Fibroblast of villous mesenchyme (primary cell): ENCODE data around the gene SHC1. TPM values are rescaled to one million over a fixed set of nuclear protein-coding genes. Genes with fewer than 3 reads are reported as not detected.

Experiments used
- DNase-seq: peaks from one replicate; pipeline ENCODE4 v3.0.0-alpha.2; 2010; ENCODE audit warnings: low read depth
- H3K4me3 ChIP-seq: 2 replicates; pipeline ENCODE4 v1.5.1; 2011; ENCODE audit warnings: low read depth, mild to moderate bottlenecking, low read length
- total RNA-seq: library from RNA; depleted of rRNA; stranded (reverse); fragments of >200 nt; gene quantifications from 2 replicates; pipeline ENCODE4 v1.2.3, GENCODE V29; 2012
- TF ChIP-seq, protein P1 (sequence below): IDR thresholded peaks from 2 replicates; pipeline ENCODE4 v1.5.1; 2012; ENCODE audit warnings: low read depth, mild to moderate bottlenecking, low read length; ENCODE audit not compliant: insufficient read depth

The SHC1 gene
- total RNA-seq, 1 donor, result 330 TPM

GRCh38 chr1:154974808-154975408 lies 4.4 kb upstream of the SHC1 start:
- peak overlapping the region; percentile 76 for H3K4me3 ChIP-seq
- DNase-seq, result peak; percentile 96
- TF ChIP-seq, protein P1, sequence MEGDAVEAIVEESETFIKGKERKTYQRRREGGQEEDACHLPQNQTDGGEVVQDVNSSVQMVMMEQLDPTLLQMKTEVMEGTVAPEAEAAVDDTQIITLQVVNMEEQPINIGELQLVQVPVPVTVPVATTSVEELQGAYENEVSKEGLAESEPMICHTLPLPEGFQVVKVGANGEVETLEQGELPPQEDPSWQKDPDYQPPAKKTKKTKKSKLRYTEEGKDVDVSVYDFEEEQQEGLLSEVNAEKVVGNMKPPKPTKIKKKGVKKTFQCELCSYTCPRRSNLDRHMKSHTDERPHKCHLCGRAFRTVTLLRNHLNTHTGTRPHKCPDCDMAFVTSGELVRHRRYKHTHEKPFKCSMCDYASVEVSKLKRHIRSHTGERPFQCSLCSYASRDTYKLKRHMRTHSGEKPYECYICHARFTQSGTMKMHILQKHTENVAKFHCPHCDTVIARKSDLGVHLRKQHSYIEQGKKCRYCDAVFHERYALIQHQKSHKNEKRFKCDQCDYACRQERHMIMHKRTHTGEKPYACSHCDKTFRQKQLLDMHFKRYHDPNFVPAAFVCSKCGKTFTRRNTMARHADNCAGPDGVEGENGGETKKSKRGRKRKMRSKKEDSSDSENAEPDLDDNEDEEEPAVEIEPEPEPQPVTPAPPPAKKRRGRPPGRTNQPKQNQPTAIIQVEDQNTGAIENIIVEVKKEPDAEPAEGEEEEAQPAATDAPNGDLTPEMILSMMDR, result no peak

DNA sequence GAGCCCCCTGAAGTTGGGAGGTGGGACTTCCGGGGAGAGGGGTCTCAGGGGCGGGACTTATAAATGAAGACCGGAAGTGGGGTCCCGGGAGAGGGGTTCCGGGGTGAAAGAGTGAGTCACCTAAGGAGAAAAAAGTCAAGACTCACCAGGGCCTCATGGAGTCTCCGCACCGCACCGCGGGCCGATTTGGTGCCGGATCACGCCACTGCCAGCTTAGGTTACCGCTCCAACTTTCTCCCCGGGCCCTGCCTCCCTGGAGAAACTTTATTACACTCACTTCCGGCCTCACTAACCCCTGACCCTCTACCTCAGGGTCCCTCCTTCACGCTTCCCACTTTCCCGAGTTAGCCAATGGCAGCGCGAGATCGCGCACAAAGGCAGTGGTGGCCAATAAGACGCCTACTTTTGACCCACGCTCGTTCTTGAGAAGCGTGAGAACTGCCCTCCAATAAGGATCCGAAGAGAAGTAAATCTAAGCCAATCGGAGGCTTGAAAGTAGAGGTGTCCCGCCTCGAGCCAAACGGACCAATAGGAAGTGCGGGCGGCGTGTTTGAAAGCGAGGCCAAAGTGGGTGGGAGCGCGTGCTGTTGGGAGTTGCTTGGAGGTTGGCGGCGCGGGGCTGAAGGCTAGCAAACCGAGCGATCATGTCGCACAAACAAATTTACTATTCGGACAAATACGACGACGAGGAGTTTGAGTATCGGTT lies 3.7 kb upstream of the SHC1 start, which contains the start of gene CKS1B:
CKS1B (plus strand) TSS at position 580 of the 706 bp plus-strand sequence; CDS start at position 645, 65 bp downstream.
- TF ChIP-seq, protein P1, result no peak
- H3K4me3 ChIP-seq, result peak within 1 kb of the TSS; percentile 76
- DNase-seq, result peak; percentile 100

GRCh38 chr1:154973344-154974101 lies 3.0 kb upstream of the SHC1 start:
- peak; percentile 99 for DNase-seq
- TF ChIP-seq, protein P1, result peak; percentile 13
- peak overlapping the region; percentile 76 for H3K4me3 ChIP-seq

DNA sequence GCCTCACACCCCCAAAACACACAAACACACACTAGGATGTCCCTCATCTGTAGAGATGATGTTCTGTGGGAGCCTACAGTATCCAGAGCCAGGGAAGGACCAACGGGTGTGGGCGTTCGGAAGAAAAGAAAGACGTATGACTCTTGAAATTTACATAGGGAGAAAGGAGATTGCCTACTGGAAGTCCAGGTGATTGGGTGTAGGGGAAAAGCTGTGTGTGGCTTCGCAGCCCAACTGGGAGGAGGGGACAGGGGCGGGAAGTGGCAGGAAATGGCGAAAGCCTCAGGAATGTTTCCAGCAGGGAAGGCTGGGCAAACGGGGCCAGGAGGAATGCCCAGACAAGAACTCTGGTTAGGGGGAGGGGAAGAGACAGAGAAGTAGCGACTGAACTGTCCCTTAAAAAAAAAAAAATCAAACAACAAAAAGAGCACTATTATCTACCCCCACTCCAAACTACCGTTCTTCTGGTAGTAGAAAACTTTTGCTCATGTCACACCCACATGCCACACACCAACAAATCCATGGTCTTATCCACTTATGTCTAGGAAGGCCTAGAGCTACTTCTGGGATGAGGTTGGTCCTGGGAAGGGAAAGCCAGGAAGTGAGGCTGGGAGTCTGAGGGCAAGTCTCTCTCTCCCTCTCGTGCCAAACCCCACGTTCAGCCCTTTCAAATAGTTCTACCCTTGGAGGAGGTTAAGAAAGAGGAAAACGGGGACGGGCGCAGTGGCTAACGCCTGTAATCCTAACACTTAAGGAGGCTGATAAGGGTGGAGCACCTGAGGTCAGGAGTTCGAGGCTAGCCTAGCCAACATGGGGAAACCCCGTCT lies 2.2 kb upstream of the SHC1 start:
- peak; percentile 96 for DNase-seq
- peak overlapping the region; percentile 76 for H3K4me3 ChIP-seq
- TF ChIP-seq, protein P1, result no peak

GRCh38 chr1:154972213-154972516 lies 1.6 kb upstream of the SHC1 start:
- TF ChIP-seq, protein P1, result no peak
- H3K4me3 ChIP-seq, result peak overlapping the region; percentile 76
- no peak for DNase-seq

DNA sequence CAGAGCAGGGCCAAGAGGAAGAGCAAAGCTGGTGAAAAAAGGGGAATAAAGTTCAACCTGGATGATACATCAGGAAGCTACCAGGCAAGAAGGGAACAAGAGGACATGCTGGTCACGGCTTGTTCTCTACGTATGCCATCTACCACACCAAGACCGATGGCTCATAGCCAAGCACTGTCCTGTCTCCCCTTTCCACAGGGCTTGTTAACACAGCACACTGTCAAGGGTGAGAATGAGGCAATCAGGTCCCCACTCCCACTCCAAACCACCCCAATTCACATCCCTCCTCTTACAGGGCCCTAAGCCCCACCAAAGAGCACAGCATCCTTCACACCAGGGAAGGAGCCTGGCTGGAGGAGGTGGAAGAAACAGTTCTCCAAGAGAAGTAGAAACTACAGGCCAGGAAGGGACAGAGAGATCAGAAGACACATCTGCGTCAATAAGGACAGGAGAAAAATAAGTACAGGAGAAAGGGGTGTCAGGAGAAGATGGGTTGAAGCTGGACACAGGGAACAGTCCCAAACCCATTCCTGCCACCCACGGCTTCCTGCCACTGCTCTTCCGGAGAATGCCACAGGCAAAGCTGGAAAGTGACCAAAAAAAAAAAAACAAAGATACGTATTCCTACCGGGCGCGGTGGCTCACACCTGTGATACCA lies 923 bp upstream of the SHC1 start:
- peak overlapping the region; percentile 79 for H3K4me3 ChIP-seq

More for the DNA sequence above, 923 bp upstream of the SHC1 start:
- TF ChIP-seq, protein P1, result no peak
- no peak for DNase-seq
